Thyroid gland (tissue), 4 donors: ENCODE measurements around the gene FITM1. TPM values are rescaled to one million over a fixed set of nuclear protein-coding genes. Genes with fewer than 3 reads are reported as not detected.

ENCODE experiments used
- DNase-seq, 2 donors: peaks; one replicate each; pipeline ENCODE4 v3.0.0-alpha.2; 2019
- H3K27ac ChIP-seq, 3 donors: fragments of 200-600 bp; sonication (generic); 1 replicate in 2 of 3; 2 replicates in 1 of 3; pipeline ENCODE4 v1.5.1; 2016 to 2019; ENCODE audit warnings: mild to moderate bottlenecking in 1 of 3, moderate library complexity in 1 of 3
- H3K27me3 ChIP-seq: fragments of 200-600 bp; sonication (generic); one replicate; pipeline ENCODE4 v1.5.1; 2019
- H3K36me3 ChIP-seq, 2 donors: fragments of 200-600 bp; sonication (generic); one replicate each; pipeline ENCODE4 v1.5.1; 2016 to 2019
- H3K4me1 ChIP-seq, 2 donors: fragments of 200-600 bp; sonication (generic); one replicate each; pipeline ENCODE4 v1.5.1; 2017 to 2019
- H3K4me3 ChIP-seq, 3 donors: fragments of 200-600 bp; sonication (generic); replicated peaks in 1 of 3; 1 replicate in 2 of 3; 2 replicates in 1 of 3; pipeline ENCODE4 v1.5.1; 2016; ENCODE audit warnings: mild to moderate bottlenecking in 1 of 3
- H3K9me3 ChIP-seq: fragments of 200-600 bp; sonication (generic); one replicate; pipeline ENCODE4 v1.5.1; 2017
- POLR2A ChIP-seq, 2 donors: fragments of 450-650 bp; IDR thresholded peaks; one replicate each; pipeline ENCODE4 v1.6.1; 2017; ENCODE audit warnings: antibody characterized with exemption in 2 of 2, mild to moderate bottlenecking in 2 of 2, moderate library complexity in 1 of 2
- WGBS, 2 donors: methylation state at CpG; one replicate each; pipeline ENCODE4 v1.1.5; 2017; 5-methylcytosine and 5-hydroxymethylcytosine counted together
- intact Hi-C: fragments of 100-400 bp; cut with DNase I; formaldehyde crosslinking; loops from one replicate; pipeline ENCODE4 v1.15.1; 2023
- total RNA-seq, 4 donors: library from RNA; depleted of rRNA; stranded (reverse); fragments of >200 nt; gene quantifications; one replicate each; pipeline ENCODE4 v1.2.3, GENCODE V29; 2016
- TF ChIP-seq, protein P1 (sequence below), 6 experiments: fragments of 200-600 bp in 3 of 6; fragments of 450-650 bp in 3 of 6; sonication (generic) in 3 of 6; IDR thresholded peaks; one replicate each; pipeline ENCODE4 v1.5.1; 2016 to 2019; ENCODE audit warnings: antibody characterized with exemption in 6 of 6, mild to moderate bottlenecking in 2 of 6, inconsistent platforms in 1 of 6, moderate library complexity in 1 of 6

The FITM1 gene
- total RNA-seq, 4 donors from 2014 or later: 0.63 to 3.5 (median 2.7) TPM; not detected in 1

DNA sequence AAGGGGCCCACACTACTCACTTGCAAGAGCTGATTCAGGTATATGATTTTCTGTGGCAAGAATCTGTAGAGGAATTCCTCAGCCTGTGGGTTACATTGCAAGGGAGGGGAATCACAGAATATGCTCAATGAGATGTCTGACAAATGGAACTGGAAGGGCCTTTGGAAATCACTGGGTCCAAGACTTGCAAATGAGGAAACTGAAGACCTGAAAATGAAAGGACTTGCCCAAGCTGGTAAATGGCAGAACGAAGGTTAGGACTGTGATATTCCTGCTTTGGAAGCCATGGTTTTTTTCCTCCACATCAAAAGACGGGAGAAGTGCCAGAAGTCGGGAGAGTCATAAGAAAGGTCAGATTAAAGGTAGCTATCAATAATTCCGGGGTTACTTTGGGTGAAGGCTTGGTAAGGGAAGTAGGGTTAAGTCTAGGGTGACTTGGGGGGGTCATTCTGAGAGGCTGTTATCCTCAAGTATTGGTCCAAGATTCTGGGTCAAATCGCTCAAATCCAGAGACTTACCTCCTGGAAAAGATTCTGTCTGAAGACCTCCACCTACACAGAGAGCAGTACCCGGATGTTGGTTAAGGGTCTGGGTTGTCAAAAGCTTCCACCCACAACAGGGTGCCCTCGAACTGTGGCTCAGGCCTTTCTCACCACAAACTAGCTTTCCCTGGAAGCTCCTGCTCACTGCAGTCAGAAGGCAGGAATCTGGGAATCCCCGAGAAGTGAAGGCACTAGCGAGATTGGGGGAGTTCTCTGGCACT lies 15.4 kb downstream of the FITM1 start:
- no peaks in the 10 kb centered on the region for H3K27me3 ChIP-seq
- H3K4me3 ChIP-seq: peak overlapping the region; percentile 28 to 83 (median 58)
- no peak for TF ChIP-seq POLR2A (IDR thresholded peaks at IDR 0.05)
- TF ChIP-seq, protein P1, sequence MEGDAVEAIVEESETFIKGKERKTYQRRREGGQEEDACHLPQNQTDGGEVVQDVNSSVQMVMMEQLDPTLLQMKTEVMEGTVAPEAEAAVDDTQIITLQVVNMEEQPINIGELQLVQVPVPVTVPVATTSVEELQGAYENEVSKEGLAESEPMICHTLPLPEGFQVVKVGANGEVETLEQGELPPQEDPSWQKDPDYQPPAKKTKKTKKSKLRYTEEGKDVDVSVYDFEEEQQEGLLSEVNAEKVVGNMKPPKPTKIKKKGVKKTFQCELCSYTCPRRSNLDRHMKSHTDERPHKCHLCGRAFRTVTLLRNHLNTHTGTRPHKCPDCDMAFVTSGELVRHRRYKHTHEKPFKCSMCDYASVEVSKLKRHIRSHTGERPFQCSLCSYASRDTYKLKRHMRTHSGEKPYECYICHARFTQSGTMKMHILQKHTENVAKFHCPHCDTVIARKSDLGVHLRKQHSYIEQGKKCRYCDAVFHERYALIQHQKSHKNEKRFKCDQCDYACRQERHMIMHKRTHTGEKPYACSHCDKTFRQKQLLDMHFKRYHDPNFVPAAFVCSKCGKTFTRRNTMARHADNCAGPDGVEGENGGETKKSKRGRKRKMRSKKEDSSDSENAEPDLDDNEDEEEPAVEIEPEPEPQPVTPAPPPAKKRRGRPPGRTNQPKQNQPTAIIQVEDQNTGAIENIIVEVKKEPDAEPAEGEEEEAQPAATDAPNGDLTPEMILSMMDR (IDR thresholded peaks at IDR 0.05): no peak
- WGBS, 2 donors: 20 to 23% methylated on average over 9 of the region's 9 CpGs
- DNase-seq: no peak
- H3K4me1 ChIP-seq: peaks cover 22 to 23% of the 10 kb centered on the region in 2 donors
- peaks cover 10 to 11% of the 10 kb centered on the region in 2 donors for H3K36me3 ChIP-seq
- intact Hi-C loops: no loop called here
- H3K27ac ChIP-seq: peak overlapping the region; percentile 37 to 75 (median 70)
- no peaks in the 10 kb centered on the region for H3K9me3 ChIP-seq

- Histone ChIP-seq H3K4me1 (peaks cover 22 to 23% of the 10 kb centered on the region in 2 donors), H3K9me3 (no peaks in the 10 kb centered on the region), H3K27ac (peak within 1 kb of the TSS; percentile 37 to 75 (median 70)), H3K27me3 (no peaks in the 10 kb centered on the region), H3K4me3 (peak within 1 kb of the TSS; percentile 58 to 83 (median 83)), H3K36me3 (peaks cover 16 to 18% of the 10 kb centered on the region in 2 donors)
- 0 to 1% methylated on average over 17 to 25 of the region's 25 CpGs for WGBS, 2 donors
- DNase-seq: peak; percentile 99
- intact Hi-C loops: no loop called here
- TF ChIP-seq POLR2A (IDR thresholded peaks at IDR 0.05): peak in 1 of 2 donors; percentile 58
- TF ChIP-seq, protein P1 (IDR thresholded peaks at IDR 0.05): no peak
These were observed 16.1 kb downstream of the FITM1 start, which contains the start of gene PSME2 for GRCh38 chr14:24146453-24146977. PSME2 (minus strand) TSS chr14:24146610; CDS start chr14:24146581, 29 bp downstream.

DNA sequence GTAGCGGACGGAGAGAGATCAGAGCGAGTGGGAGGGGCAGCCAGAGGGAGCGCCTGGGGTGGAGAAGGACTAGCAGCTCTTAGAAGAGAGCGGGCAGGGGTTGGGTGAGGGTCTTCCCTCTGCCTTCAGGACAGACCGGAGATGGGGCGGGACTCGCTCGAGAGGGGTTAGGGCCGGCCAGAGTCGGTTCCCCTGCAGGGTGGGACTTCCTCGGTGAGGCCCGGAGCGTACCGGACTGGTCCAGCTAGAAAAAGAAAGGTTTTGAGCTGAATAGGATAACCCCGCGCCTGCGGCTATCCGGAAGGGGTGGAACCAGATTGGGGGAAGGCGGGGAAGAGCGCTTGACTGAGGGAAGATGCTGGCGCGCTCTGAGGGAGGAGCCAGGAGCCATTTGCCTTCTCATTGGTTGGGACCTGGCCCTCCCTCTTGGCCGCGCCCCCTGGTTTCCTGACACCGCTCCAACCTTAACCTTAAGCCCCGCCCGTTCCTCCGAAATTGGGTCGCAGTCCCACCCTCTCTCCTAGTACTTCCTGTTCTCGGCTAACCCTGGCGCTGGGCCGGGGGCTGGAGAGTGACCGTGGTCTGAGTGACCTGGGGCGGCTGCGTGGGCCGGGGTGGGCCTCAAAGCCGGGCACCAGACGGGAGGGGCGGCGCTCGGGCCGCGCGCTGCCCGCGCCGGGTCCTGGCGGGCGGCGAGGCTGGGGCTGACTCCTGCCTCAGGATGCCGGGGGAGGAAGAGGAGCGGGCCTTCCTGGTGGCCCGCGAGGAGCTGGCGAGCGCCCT lies 16.7 kb downstream of the FITM1 start, which contains the start of gene RNF31:
TSS of gene RNF31 (plus strand) at position 521 of the 783 bp plus-strand sequence. CDS start at position 722, 201 bp downstream.
- 0 to 1% methylated on average over 19 to 32 of the region's 57 CpGs for WGBS, 2 donors
- Histone ChIP-seq H3K4me3 (peak within 1 kb of the TSS; percentile 58 to 83 (median 83)), H3K4me1 (peaks cover 19% of the 10 kb centered on the region in 2 donors), H3K27ac (peak within 1 kb of the TSS; percentile 37 to 75 (median 70)), H3K27me3 (no peaks in the 10 kb centered on the region), H3K9me3 (no peaks in the 10 kb centered on the region), H3K36me3 (peaks cover 22 to 23% of the 10 kb centered on the region in 2 donors)
- TF ChIP-seq, protein P1 (IDR thresholded peaks at IDR 0.05): no peak
- peak in 1 of 2 donors; percentile 59 for TF ChIP-seq POLR2A (IDR thresholded peaks at IDR 0.05)
- DNase-seq: peak; percentile 99
- intact Hi-C loops: no loop called here

DNA sequence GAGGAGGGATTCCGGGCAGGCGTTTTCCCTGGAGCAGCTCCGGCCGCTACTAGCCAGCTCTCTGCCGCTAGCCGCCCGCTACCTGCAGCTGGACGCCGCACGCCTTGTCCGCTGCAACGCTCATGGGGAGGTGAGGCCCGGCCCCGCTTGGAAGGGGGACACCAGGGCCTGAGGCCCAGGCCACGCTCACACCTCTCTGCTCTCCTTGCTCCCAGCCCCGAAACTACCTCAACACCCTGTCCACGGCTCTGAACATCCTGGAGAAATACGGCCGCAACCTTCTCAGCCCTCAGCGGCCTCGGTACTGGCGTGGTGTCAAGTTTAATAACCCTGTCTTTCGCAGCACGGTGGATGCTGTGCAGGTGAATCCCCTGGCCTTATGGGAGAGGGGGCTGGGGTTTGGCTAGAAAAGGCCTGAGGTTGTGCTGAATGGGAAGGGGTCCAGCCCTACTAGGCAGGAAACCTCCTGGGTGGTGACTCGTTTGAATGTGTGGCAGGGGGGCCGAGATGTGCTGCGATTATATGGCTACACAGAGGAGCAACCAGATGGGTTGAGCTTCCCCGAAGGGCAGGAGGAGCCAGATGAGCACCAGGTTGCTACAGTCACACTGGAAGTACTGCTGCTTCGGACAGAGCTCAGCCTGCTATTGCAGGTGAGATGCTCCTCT lies 17.4 kb downstream of the FITM1 start:
- Histone ChIP-seq H3K36me3 (peaks cover 26% of the 10 kb centered on the region in 2 donors), H3K4me1 (peaks cover 17 to 18% of the 10 kb centered on the region in 2 donors), H3K9me3 (no peaks in the 10 kb centered on the region), H3K27me3 (no peaks in the 10 kb centered on the region), H3K27ac (peak overlapping the region in 2 of 3 donors; percentile 16 to 75), H3K4me3 (peak overlapping the region; percentile 38 to 83 (median 83))
- TF ChIP-seq, protein P1 (IDR thresholded peaks at IDR 0.05): no peak
- TF ChIP-seq POLR2A (IDR thresholded peaks at IDR 0.05): no peak
- DNase-seq: no peak
- 1 to 15% methylated on average over 15 of the region's 29 CpGs for WGBS, 2 donors
- intact Hi-C loops: no loop called here
